Right lobe of liver (tissue), 4 donors: ENCODE results near the gene RNASE7.

Experiments used
- CTCF ChIP-seq, 4 donors: fragments of 200-600 bp in 3 of 4; fragments of 450-650 bp in 1 of 4; IDR thresholded peaks; one replicate each; pipeline versions ENCODE4 v1.5.1 to v1.8.0; 2016 to 2022; ENCODE audit warnings: antibody characterized with exemption in 4 of 4, mild to moderate bottlenecking in 2 of 4
- POLR2A ChIP-seq: fragments of 450-650 bp; IDR thresholded peaks from one replicate; pipeline ENCODE4 v1.6.1; 2017; ENCODE audit warnings: antibody characterized with exemption, mild to moderate bottlenecking
- donor health status: DM: no; HTN: no; CAD: no.
- donor health status: DM: no; HTN: no; CAD: no.
- donor health status: DM: no; HTN: yes; CAD: no.

- TF ChIP-seq CTCF (IDR thresholded peaks at IDR 0.05), result no peak
- TF ChIP-seq POLR2A, result no peak
These were observed 19.5 kb upstream of the RNASE7 start for GRCh38 chr14:21022686-21023085.
